ENCODE data around the gene DHRSX. TPM values are rescaled to one million over a fixed set of nuclear protein-coding genes. Genes with fewer than 3 reads are reported as not detected.

The DHRSX gene
- total and polyA plus RNA-seq, 9 of the 15 experiments (the other 6 are each of a cell fraction or from before 2014, with no cell fraction given), result 0.59 to 11.0 (median 6.2) TPM

GRCh38 chrX:2451501-2452316 is 49.1 kb downstream of the DHRSX start (continued):
- TF ChIP-seq REST (IDR thresholded peaks at IDR 0.05; ENCODE audit: borderline replicate concordance) (peak; percentile 22), REST (CRISPR knock-in tag; IDR thresholded peaks at IDR 0.05; ENCODE audit: low read depth) (no peak), POLR3G (IDR thresholded peaks at IDR 0.05; ENCODE audit: extremely low read depth, insufficient read length, insufficient replicate concordance) (no peak), SIRT6 (IDR thresholded peaks at IDR 0.05; ENCODE audit: low read depth, low read length) (no peak), FOXO4 (CRISPR knock-in tag; IDR thresholded peaks at IDR 0.05) (no peak), SREBF2 (CRISPR knock-in tag; IDR thresholded peaks at IDR 0.05) (no peak), SRSF7 (optimal IDR thresholded peaks at IDR 0.05; ENCODE audit: low read depth, low read length) (no peak), ZNF318 (IDR thresholded peaks at IDR 0.05; ENCODE audit: borderline replicate concordance in 1 of 2, low read depth in 1 of 2) (no peak), HIVEP1 (CRISPR knock-in tag; IDR thresholded peaks at IDR 0.05) (no peak)
